Testis (tissue), 3 donors: Measurements from ENCODE around the gene PDE7B. TPM values are rescaled to one million over a fixed set of nuclear protein-coding genes. Genes with fewer than 3 reads are reported as not detected.

Source experiments
- DNase-seq: peaks from one replicate; pipeline ENCODE4 v3.0.0-alpha.2; 2019
- H3K27ac ChIP-seq, 2 donors: fragments of 200-600 bp; sonication (generic); one replicate each; pipeline ENCODE4 v1.5.1; 2019
- H3K27me3 ChIP-seq: fragments of 200-600 bp; sonication (generic); one replicate; pipeline ENCODE4 v1.5.1; 2019
- H3K36me3 ChIP-seq: fragments of 200-600 bp; sonication (generic); one replicate; pipeline ENCODE4 v1.5.1; 2017; ENCODE audit warnings: low read depth; ENCODE audit errors: missing control alignments
- H3K4me1 ChIP-seq: fragments of 200-600 bp; sonication (generic); one replicate; pipeline ENCODE4 v1.5.1; 2019
- H3K4me3 ChIP-seq, 2 donors: fragments of 200-600 bp; sonication (generic); one replicate each; pipeline ENCODE4 v1.5.1; 2017 to 2019
- H3K9me3 ChIP-seq: fragments of 200-600 bp; sonication (generic); one replicate; pipeline ENCODE4 v1.5.1; 2017
- POLR2A ChIP-seq: fragments of 450-650 bp; IDR thresholded peaks from one replicate; pipeline ENCODE4 v1.6.1; 2017; ENCODE audit warnings: antibody characterized with exemption, mild to moderate bottlenecking, moderate library complexity
- WGBS, 2 donors: methylation state at CpG; one replicate each; pipeline ENCODE4 v1.1.5; 2018; 5-methylcytosine and 5-hydroxymethylcytosine counted together
- intact Hi-C: fragments of 100-400 bp; cut with DNase I; formaldehyde crosslinking; loops from one replicate; pipeline ENCODE4 v1.15.1; 2023; ENCODE audit warnings: low total_unique reads
- polyA plus RNA-seq: library from polyadenylated mRNA; stranded (reverse); fragments of 350-450 nt; fragmentation: Illumina TruSeq; extraction: RNeasy Lipid Tissue Mini Kit (QIAGEN cat#74804); gene quantifications from one replicate; pipeline ENCODE4 v1.2.3, GENCODE V29; 2014; ENCODE audit warnings: low read depth, low replicate concordance; ENCODE audit not compliant: insufficient read depth
- total RNA-seq, 2 donors: library from RNA; depleted of rRNA; stranded (reverse); fragments of >200 nt; gene quantifications; one replicate each; pipeline ENCODE4 v1.2.3, GENCODE V29; 2016
- TF ChIP-seq, protein P1 (sequence below), 3 experiments: fragments of 450-650 bp in 2 of 3; fragments of 200-600 bp in 1 of 3; sonication (generic) in 1 of 3; IDR thresholded peaks; one replicate each; pipeline ENCODE4 v1.5.1; 2016 to 2019; ENCODE audit warnings: antibody characterized with exemption in 3 of 3, mild to moderate bottlenecking in 2 of 3, moderate library complexity in 1 of 3

PDE7B gene
- total and polyA plus RNA-seq, 3 donors from 2014 or later, result 3.7 to 6.9 (median 4.4) TPM

DNA sequence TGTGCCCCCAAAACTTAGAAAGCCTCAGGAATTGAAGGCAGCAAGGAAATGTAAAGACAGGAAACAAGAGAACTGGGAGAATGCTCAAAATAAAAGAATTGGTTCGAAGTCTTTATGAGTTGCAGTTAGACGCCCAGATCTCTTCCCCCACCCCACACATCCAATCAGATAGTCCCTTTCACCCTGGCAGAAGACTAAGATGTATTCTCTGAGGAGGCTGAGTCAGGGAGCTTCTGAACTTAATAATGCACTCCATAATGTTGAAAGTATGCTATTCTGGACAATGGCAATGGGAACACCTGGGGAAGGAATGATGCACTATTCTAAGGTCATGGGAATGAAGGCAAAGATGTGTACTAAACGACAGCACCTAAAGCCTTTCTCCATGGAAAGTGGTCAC is 225.0 kb downstream of the PDE7B start:
- 82% methylated on average over 3 of the region's 3 CpGs for WGBS, 2 donors
- Histone ChIP-seq H3K27ac (no peak overlapping the region), H3K36me3 (no peaks in the 10 kb centered on the region), H3K4me1 (no peaks in the 10 kb centered on the region), H3K27me3 (no peaks in the 10 kb centered on the region), H3K4me3 (no peak overlapping the region), H3K9me3 (no peaks in the 10 kb centered on the region)
- intact Hi-C loops, result no loop called here
- no peak for TF ChIP-seq POLR2A
- TF ChIP-seq, protein P1, sequence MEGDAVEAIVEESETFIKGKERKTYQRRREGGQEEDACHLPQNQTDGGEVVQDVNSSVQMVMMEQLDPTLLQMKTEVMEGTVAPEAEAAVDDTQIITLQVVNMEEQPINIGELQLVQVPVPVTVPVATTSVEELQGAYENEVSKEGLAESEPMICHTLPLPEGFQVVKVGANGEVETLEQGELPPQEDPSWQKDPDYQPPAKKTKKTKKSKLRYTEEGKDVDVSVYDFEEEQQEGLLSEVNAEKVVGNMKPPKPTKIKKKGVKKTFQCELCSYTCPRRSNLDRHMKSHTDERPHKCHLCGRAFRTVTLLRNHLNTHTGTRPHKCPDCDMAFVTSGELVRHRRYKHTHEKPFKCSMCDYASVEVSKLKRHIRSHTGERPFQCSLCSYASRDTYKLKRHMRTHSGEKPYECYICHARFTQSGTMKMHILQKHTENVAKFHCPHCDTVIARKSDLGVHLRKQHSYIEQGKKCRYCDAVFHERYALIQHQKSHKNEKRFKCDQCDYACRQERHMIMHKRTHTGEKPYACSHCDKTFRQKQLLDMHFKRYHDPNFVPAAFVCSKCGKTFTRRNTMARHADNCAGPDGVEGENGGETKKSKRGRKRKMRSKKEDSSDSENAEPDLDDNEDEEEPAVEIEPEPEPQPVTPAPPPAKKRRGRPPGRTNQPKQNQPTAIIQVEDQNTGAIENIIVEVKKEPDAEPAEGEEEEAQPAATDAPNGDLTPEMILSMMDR (IDR thresholded peaks at IDR 0.05), result no peak
- DNase-seq, result no peak

DNA sequence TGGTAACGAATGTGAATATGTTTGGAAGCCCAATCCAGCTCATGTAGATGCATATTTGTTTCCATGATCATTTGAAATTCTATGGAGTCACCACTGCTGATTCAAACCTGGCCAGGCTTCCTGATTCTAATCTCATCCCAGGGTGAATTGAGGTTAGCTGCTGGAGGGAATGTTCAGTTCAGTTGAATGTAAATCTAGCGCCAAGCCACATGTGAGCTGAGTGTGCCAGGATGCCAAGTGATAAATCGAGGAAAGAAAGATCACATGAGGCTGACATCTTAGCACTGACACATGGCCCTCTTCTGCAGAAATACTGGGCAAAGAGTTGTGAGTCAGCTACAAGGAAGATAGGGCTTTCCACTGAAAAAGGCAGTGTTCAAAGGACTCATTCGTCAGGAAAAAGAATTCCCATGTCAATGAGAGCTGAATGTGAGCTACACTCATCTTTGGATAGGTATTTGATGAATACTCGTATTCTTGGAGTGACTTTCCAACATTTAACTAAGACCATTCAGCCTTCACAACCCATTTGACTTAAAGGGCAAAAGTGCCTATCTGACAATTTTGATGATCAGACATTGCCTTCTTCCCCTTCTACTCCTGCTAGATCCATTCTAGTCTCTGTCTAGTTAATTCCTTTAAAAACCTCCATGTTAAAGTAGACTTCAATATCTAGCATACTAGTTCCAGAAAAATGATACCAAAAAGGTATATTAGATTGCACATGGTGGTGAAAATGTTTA is 226.5 kb downstream of the PDE7B start:
- H3K9me3 ChIP-seq, result no peaks in the 10 kb centered on the region
- H3K36me3 ChIP-seq, result no peaks in the 10 kb centered on the region
- intact Hi-C loops, result no loop called here
- no peak for DNase-seq
- no peak overlapping the region for H3K4me3 ChIP-seq
- no peak for TF ChIP-seq POLR2A
- TF ChIP-seq, protein P1 (IDR thresholded peaks at IDR 0.05), result no peak
- H3K27me3 ChIP-seq, result no peaks in the 10 kb centered on the region
- no peaks in the 10 kb centered on the region for H3K4me1 ChIP-seq
- H3K27ac ChIP-seq, result no peak overlapping the region
- WGBS, 2 donors, result 86 to 91% methylated on average over 5 of the region's 5 CpGs

DNA sequence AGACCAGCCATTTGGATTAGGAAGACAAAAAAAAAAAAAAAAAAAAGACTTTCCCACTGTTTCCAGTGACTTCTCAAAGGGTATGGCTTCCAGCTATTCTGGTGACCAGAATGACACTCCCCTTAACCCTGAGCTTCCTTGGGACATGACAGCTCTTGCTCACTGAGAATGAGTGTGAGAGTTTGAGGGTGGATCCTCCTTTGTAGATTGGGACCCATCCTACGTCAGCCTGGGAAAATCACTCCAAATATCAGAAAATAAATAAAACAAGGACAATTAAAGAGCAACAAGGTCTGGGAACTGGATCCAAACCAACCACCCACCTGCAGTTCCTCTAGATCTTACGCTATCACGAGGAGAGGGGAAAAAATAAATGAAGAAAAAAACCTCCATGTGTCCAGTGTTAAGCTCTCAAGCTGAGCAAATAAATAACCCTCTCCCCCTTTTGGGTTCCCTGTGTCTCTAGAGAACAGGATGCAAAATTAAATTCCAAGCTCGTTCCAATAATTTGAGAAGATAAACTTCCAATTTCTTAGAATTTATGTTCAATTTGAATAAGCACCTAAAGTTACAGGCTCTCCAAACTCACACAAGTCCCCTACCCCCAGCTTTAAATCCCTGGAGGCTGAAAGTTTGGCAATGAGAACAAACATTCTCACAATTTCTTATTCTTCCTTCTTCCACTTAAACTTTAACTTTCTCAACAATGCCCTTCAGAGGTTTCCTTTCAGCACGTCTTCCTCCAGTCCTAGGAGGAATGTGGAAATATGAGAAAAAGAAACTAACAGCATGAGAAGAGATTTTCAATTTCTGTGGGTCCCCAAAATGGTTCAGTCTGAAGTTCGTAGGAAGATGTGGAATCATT is 228.4 kb downstream of the PDE7B start:
- no peaks in the 10 kb centered on the region for H3K4me1 ChIP-seq
- no peak overlapping the region for H3K4me3 ChIP-seq
- no peaks in the 10 kb centered on the region for H3K9me3 ChIP-seq
- H3K36me3 ChIP-seq, result no peaks in the 10 kb centered on the region
- peak overlapping the region in 1 of 2 donors; percentile 14 for H3K27ac ChIP-seq
- no peaks in the 10 kb centered on the region for H3K27me3 ChIP-seq
- intact Hi-C loops, result no loop called here
- DNase-seq, result no peak
- WGBS, 2 donors, result 49 to 54% methylated on average over 6 of the region's 6 CpGs
- TF ChIP-seq, protein P1 (IDR thresholded peaks at IDR 0.05), result no peak
- TF ChIP-seq POLR2A, result no peak

DNA sequence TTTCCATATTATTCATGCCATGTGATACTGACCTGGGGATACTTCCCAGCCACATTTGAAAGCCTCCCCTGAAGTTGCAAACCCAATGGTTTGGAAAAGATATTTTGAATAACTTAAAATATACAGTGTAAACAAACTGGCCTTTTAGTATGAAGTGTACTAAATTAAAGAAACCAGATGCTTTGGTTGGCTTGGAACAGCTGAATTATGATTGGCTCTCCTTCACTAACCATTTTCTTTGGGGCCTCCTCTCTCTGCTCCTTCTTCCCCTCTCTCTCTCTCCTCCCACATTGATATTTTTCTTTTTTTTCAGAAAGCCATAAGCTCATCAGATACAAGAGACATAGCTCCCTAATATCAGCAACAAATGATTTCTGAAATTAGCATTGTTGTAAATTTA is 232.0 kb downstream of the PDE7B start:
- Histone ChIP-seq H3K27me3 (no peaks in the 10 kb centered on the region), H3K4me3 (no peak overlapping the region), H3K36me3 (no peaks in the 10 kb centered on the region), H3K9me3 (no peaks in the 10 kb centered on the region), H3K27ac (no peak overlapping the region), H3K4me1 (no peaks in the 10 kb centered on the region)
- DNase-seq, result no peak
- no peak for TF ChIP-seq POLR2A
- TF ChIP-seq, protein P1 (IDR thresholded peaks at IDR 0.05), result no peak
- intact Hi-C loops, result no loop called here
